ENCODE measurements around the gene PRKD1. TPM values are rescaled to one million over a fixed set of nuclear protein-coding genes. Genes with fewer than 3 reads are reported as not detected.

PRKD1 gene
- total RNA-seq, 1 donor from 2014 or later = 14.9 TPM

GRCh38 chr14:29749829-29750228 lies 177.8 kb downstream of the PRKD1 start:
- DNase-seq = no peak
- Histone ChIP-seq H3K4me1 (no peaks in the 10 kb centered on the region), H3K4me3 (no peak overlapping the region), H3K36me3 (no peaks in the 10 kb centered on the region), H3K27ac (no peak overlapping the region), H3K9me3 (no peaks in the 10 kb centered on the region), H3K27me3 (ENCODE audit: low read depth) (no peaks in the 10 kb centered on the region)
- intact Hi-C loops (cut with DNase I) = no loop called here
- no peak for TF ChIP-seq CTCF (IDR thresholded peaks at IDR 0.05)
- ATAC-seq = no peak

DNA sequence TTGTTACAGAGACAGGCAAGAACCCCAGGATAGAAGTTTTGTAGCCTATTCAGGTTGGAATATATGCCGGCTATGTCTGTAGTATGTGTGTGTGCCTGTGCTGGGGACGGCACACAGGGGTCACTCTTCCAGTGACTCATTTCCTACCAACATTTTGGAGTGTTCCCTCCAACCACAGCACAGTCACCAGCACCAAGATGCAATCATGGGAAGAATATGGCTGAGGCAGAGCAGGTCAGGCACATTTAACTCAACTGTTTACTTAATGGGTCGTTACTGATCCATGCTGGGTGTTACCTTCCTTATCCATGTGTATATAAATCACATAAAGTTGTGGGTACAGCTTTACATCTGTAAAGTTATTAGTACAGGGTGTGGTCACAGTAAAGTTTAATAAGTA lies 178.3 kb downstream of the PRKD1 start:
- TF ChIP-seq CTCF (IDR thresholded peaks at IDR 0.05) = no peak
- H3K4me1 ChIP-seq = no peaks in the 10 kb centered on the region
- ATAC-seq = no peak

GRCh38 chr14:29745863-29746262 lies 181.8 kb downstream of the PRKD1 start:
- intact Hi-C loops (cut with DNase I) = no loop called here
- no peak for TF ChIP-seq CTCF (IDR thresholded peaks at IDR 0.05)
- Histone ChIP-seq H3K36me3 (no peaks in the 10 kb centered on the region), H3K27ac (no peak overlapping the region), H3K27me3 (ENCODE audit: low read depth) (no peaks in the 10 kb centered on the region), H3K4me3 (no peak overlapping the region), H3K4me1 (peaks cover 6% of the 10 kb centered on the region), H3K9me3 (no peaks in the 10 kb centered on the region)
- no peak for ATAC-seq
- DNase-seq = no peak

More for the DNA sequence above, 178.3 kb downstream of the PRKD1 start:
- Histone ChIP-seq H3K27ac (no peak overlapping the region), H3K27me3 (ENCODE audit: low read depth) (no peaks in the 10 kb centered on the region), H3K9me3 (no peaks in the 10 kb centered on the region), H3K36me3 (no peaks in the 10 kb centered on the region), H3K4me3 (no peak overlapping the region)
- DNase-seq = no peak
- intact Hi-C loops (cut with DNase I) = no loop called here

GRCh38 chr14:29743531-29743930 lies 184.1 kb downstream of the PRKD1 start:
- no peak for DNase-seq
- H3K4me3 ChIP-seq = no peak overlapping the region
- intact Hi-C loops (cut with DNase I) = no loop called here
- ATAC-seq = no peak
- no peak overlapping the region for H3K27ac ChIP-seq
- peaks cover 6% of the 10 kb centered on the region for H3K4me1 ChIP-seq
- H3K9me3 ChIP-seq = no peaks in the 10 kb centered on the region
- no peak for TF ChIP-seq CTCF (IDR thresholded peaks at IDR 0.05)
- no peaks in the 10 kb centered on the region for H3K27me3 ChIP-seq (ENCODE audit: low read depth)
- no peaks in the 10 kb centered on the region for H3K36me3 ChIP-seq

- no peaks in the 10 kb centered on the region for H3K9me3 ChIP-seq
Observed at GRCh38 chr14:29741909-29742401, 185.7 kb downstream of the PRKD1 start.

More at GRCh38 chr14:29741909-29742401, 185.7 kb downstream of the PRKD1 start:
- intact Hi-C loops (cut with DNase I) = no loop called here
- H3K4me3 ChIP-seq = no peak overlapping the region
- ATAC-seq (peak in 1 of 2 donors; percentile 39), DNase-seq (no peak)
- H3K27ac ChIP-seq = no peak overlapping the region
- H3K27me3 ChIP-seq (ENCODE audit: low read depth) = no peaks in the 10 kb centered on the region
- no peaks in the 10 kb centered on the region for H3K36me3 ChIP-seq
- no peak for TF ChIP-seq CTCF (IDR thresholded peaks at IDR 0.05)
- H3K4me1 ChIP-seq = peaks cover 6% of the 10 kb centered on the region
